AG09319 (cell line): Measurements from ENCODE around the gene NAA10.
A peak's percentile ranks its signal among the peaks of the same experiment; 100 is the strongest.

Experiments
- DNase-seq: peaks from one replicate; pipeline ENCODE4 v3.0.0-alpha.2; 2010; ENCODE audit warnings: low read depth; ENCODE audit errors: extremely low read depth
- CTCF ChIP-seq: IDR thresholded peaks from 2 replicates; pipeline ENCODE4 v1.5.1; 2011; ENCODE audit warnings: low read depth, mild to moderate bottlenecking, inconsistent platforms, low read length, moderate library complexity

The NAA10 gene

DNA sequence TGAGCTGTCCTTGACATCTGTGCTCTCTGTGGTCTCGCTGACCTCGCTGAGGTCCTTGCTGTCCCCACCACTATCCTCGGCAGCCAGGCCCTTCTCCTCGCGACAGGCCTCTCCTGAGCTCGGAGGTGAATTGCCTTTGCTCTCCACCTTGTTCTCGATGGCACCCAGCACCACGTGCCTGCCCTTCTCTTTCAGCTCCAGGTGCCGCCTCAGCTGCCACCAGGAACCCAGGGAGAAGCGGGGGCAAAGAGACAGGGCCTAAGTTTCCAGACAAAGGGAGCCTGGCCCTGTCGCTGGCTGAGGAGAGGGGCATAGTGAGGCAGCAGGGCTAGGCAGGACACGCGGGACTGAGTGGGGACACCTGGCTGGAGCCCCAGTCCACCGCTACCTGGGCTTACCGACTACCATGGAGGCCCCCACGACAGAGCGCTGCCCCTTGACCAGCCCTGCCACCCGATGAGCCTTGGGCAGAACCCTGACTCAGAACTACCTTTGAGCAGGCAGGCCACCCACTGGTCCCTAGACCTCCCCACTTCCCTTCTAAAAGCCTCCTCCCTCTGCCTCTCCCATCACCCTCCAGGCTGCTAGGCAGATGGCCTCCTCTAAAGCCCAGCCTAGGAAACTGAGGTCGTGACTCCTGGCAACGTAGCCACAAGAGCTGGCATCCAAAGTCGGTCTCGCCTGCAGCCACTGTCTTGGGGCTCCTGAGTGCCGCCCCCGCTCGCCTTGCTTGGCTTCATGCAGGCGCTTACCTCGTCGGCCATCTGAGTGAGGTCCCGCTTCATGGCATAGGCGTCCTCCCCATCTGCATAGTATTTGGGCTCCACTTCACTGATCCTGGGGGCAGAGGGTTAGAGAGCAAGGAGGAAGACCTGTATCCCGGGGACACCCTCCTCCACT is 4.6 kb downstream of the NAA10 start:
- TF ChIP-seq CTCF = no peak

DNA sequence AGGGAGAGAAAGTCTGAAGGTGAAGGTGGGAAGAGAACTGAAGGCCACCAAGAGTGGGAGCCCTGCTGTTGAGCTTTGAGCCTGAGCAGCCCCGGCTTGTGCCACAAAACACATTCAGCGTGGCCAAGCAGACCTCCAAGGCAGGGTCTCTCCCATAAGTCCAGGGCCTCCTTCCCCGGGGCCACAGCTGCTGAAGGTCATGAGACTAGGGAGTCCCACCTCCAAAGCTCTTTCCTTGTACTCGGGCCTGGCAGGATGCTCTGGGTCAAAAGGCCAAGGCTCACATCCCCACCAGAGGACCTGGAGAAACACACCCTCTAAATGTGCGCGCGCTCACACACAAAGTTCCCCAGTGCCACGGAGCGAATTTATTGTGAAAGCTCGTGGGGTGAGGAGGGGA is 5.3 kb downstream of the NAA10 start:
- no peak for TF ChIP-seq CTCF
- DNase-seq = no peak

More for the DNA sequence above, 4.6 kb downstream of the NAA10 start:
- no peak for DNase-seq

DNA sequence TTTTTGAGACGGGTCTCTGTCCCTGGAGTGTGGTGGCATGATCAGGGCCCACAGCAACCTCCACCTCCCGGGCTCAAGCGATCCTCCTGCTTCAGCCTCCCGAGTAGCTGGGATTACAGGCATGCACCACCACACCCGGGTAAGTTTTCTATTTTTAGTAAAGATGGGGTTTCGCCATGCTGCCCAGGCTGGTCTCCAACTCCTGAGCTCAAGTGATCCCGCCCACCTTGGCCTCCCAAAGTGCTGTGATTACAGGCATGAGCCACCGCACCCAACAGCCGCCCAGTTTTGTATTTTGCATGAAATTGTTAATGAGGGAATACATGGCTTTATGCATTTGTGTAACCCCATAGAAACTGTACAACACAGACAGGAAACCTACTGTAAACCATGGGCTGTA is 6.0 kb downstream of the NAA10 start:
- no peak for TF ChIP-seq CTCF

GRCh38 chrX:153927922-153928760 is 6.7 kb downstream of the NAA10 start:
- DNase-seq = peak; percentile 95
- TF ChIP-seq CTCF = peak; percentile 21

More for the DNA sequence above, 6.0 kb downstream of the NAA10 start:
- no peak for DNase-seq

GRCh38 chrX:153927672-153927921 is 7.2 kb downstream of the NAA10 start:
- no peak for TF ChIP-seq CTCF
- no peak for DNase-seq

GRCh38 chrX:153926858-153927671 is 7.8 kb downstream of the NAA10 start:
- DNase-seq = peak; percentile 7

More at GRCh38 chrX:153926858-153927671, 7.8 kb downstream of the NAA10 start:
- no peak for TF ChIP-seq CTCF
